HepG2 (cell line): ENCODE measurements around the gene CKMT1B. TPM values are rescaled to one million over a fixed set of nuclear protein-coding genes. Genes with fewer than 3 reads are reported as not detected.

Source experiments
- ATAC-seq: fragments of 200-7000 bp; cut with Tn5 transposase; 3 replicates; pipeline ENCODE4 v1.9.1; 2020; ENCODE audit warnings: mild to moderate bottlenecking, moderate library complexity
- BruUV-seq: library from RNA; stranded (reverse); fragments of 400-500 nt; replicated peaks from 2 replicates; lab custom pipeline; 2021; lab: Mats Ljungman, UMichigan
- CTCF ChIA-PET: fragments of 300-600 bp; formaldehyde crosslinking; extraction: SDS; loops from one replicate; lab custom pipeline; 2021; ENCODE audit warnings: low total read pairs, inconsistent platforms, low intra/inter-chr PET ratio; lab: Yijun Ruan, JAX
- POLR2A ChIA-PET: fragments of 350-600 bp; sonication (Branson Sonifier 250); formaldehyde crosslinking; loops from one replicate; lab custom pipeline; 2020; ENCODE audit warnings: antibody characterized with exemption, inconsistent platforms; lab: Yijun Ruan, JAX
- DNase-seq: peaks from one replicate; pipeline ENCODE4 v3.0.0-alpha.2; 2015; ENCODE audit warnings: low spot score
- FAIRE-seq: peaks from 3 replicates; lab custom pipeline; 2011; peaks lifted over from hg19 to GRCh38; lab: Jason Lieb, UNC
- H2AFZ ChIP-seq: one replicate; pipeline ENCODE4 v1.6.1; 2011; ENCODE audit warnings: low read length, inconsistent platforms
- H3K27ac ChIP-seq: fragments of 300-600 bp; 3 replicates; pipeline ENCODE4 v1.8.0; 2011; ENCODE audit warnings: mixed run types, mild to moderate bottlenecking, mixed read lengths, low read length, inconsistent platforms; ENCODE audit not compliant: insufficient read depth; ENCODE audit errors: extremely low read length
- H3K27me3 ChIP-seq, 2 experiments: fragments of 200-600 bp in 1 of 2; 2 replicates in 1 of 2; 3 replicates in 1 of 2; pipeline versions ENCODE4 v1.6.0 to v1.8.0; 2011; ENCODE audit warnings: low read length in 2 of 2, mild to moderate bottlenecking in 2 of 2, moderate library complexity in 2 of 2, inconsistent platforms in 1 of 2; ENCODE audit not compliant: insufficient read depth in 2 of 2, control insufficient read depth in 1 of 2
- H3K36me3 ChIP-seq, 2 experiments: fragments of 200-600 bp in 1 of 2; replicated peaks in 1 of 2; 2 replicates in 1 of 2; 3 replicates in 1 of 2; pipeline versions ENCODE4 v1.5.1 to v1.8.0; 2011; ENCODE audit warnings: low read length in 2 of 2, inconsistent platforms in 1 of 2; ENCODE audit not compliant: insufficient read depth in 2 of 2, control insufficient read depth in 1 of 2
- H3K4me1 ChIP-seq: 2 replicates; pipeline ENCODE4 v1.5.1; 2012; ENCODE audit warnings: low read length, inconsistent platforms; ENCODE audit not compliant: insufficient read depth
- H3K4me2 ChIP-seq: 2 replicates; pipeline ENCODE4 v1.6.0; 2011; ENCODE audit warnings: low read depth, low read length, inconsistent platforms
- H3K4me3 ChIP-seq, 3 experiments: fragments of 200-600 bp in 1 of 3; sonication (generic), shearing (Covaris generic) in 1 of 3; replicated peaks in 1 of 3; 2 replicates each; pipeline ENCODE4 v1.5.1; 2011 to 2016; ENCODE audit warnings: low read length in 3 of 3, inconsistent platforms in 2 of 3, low read depth in 2 of 3, mild to moderate bottlenecking in 2 of 3, control low read depth in 1 of 3, mixed read lengths in 1 of 3; ENCODE audit not compliant: insufficient read depth in 1 of 3
- H3K79me2 ChIP-seq: one replicate; pipeline ENCODE4 v1.6.1; 2011; ENCODE audit warnings: low read length, inconsistent platforms; ENCODE audit not compliant: insufficient read depth
- H3K9ac ChIP-seq: 2 replicates; pipeline ENCODE4 v1.6.0; 2011; ENCODE audit warnings: mild to moderate bottlenecking, low read depth, low read length, inconsistent platforms; ENCODE audit not compliant: insufficient read depth
- H3K9me3 ChIP-seq: 2 replicates; pipeline ENCODE4 v1.5.1; 2012; ENCODE audit warnings: mild to moderate bottlenecking, low read length
- H4K20me1 ChIP-seq: 2 replicates; pipeline ENCODE4 v1.6.0; 2011; ENCODE audit warnings: inconsistent platforms, mild to moderate bottlenecking, low read length, moderate library complexity; ENCODE audit not compliant: insufficient read depth
- CCDC6 ChIP-seq: sonication (generic); formaldehyde crosslinking; IDR thresholded peaks from 2 replicates; pipeline ENCODE4 v1.8.1; 2022; ENCODE audit warnings: mild to moderate bottlenecking, missing genetic modification reagents, moderate library complexity
- FOXC1 ChIP-seq: sonication (generic); formaldehyde crosslinking; IDR thresholded peaks from 2 replicates; pipeline ENCODE4 v1.8.0; 2022; ENCODE audit warnings: mild to moderate bottlenecking, missing genetic modification reagents, borderline replicate concordance
- GABPA ChIP-seq, 2 experiments: IDR thresholded peaks; 2 replicates each; pipeline ENCODE4 v1.6.1; 2011 to 2016; ENCODE audit warnings: low read depth in 2 of 2, low read length in 1 of 2, missing biosample characterization in 1 of 2, missing genetic modification characterization in 1 of 2
- GABPB1 ChIP-seq: IDR thresholded peaks from 2 replicates; pipeline ENCODE4 v1.6.1; 2016; ENCODE audit warnings: mild to moderate bottlenecking, missing genetic modification reagents, moderate library complexity, missing compliant biosample characterization
- MYC ChIP-seq: sonication (generic); formaldehyde crosslinking; IDR thresholded peaks from 2 replicates; pipeline ENCODE4 v1.9.0; 2021; ENCODE audit warnings: missing genetic modification reagents, borderline replicate concordance
- NFRKB ChIP-seq: fragments of 450-650 bp; IDR thresholded peaks from 2 replicates; pipeline ENCODE4 v1.6.1; 2017
- NKX3-1 ChIP-seq: sonication (generic); formaldehyde crosslinking; IDR thresholded peaks from 2 replicates; pipeline ENCODE4 v1.5.0; 2020; ENCODE audit warnings: missing genetic modification reagents
- NR3C1 ChIP-seq: sonication (generic); formaldehyde crosslinking; IDR thresholded peaks from 2 replicates; pipeline ENCODE4 v1.4.0; 2020; ENCODE audit warnings: missing genetic modification reagents
- RORA ChIP-seq: sonication (generic); formaldehyde crosslinking; IDR thresholded peaks from 2 replicates; pipeline ENCODE4 v1.5.0; 2020; ENCODE audit warnings: mild to moderate bottlenecking, missing genetic modification reagents, moderate library complexity
- RXRB ChIP-seq: IDR thresholded peaks from 2 replicates; pipeline ENCODE4 v1.6.1; 2016; ENCODE audit warnings: borderline replicate concordance, missing genetic modification reagents, missing compliant biosample characterization
- SIN3A ChIP-seq: IDR thresholded peaks from 2 replicates; pipeline ENCODE4 v1.6.1; 2011; ENCODE audit warnings: low read depth, mild to moderate bottlenecking, control low read depth, low read length, borderline replicate concordance
- U2AF2 ChIP-seq: fragments of 200-400 bp; formaldehyde crosslinking; IDR thresholded peaks from 2 replicates; pipeline ENCODE4 v1.6.1; 2017; ENCODE audit warnings: low read depth, mild to moderate bottlenecking, low read length
- ZNF101 ChIP-seq: sonication (generic); formaldehyde crosslinking; IDR thresholded peaks from 2 replicates; pipeline ENCODE4 v1.4.0; 2020; ENCODE audit warnings: mild to moderate bottlenecking, low read depth, missing genetic modification reagents, borderline replicate concordance
- ZNF563 ChIP-seq: sonication (generic); formaldehyde crosslinking; IDR thresholded peaks from 2 replicates; pipeline ENCODE4 v1.8.0; 2022; ENCODE audit warnings: mild to moderate bottlenecking, moderate library complexity, missing genetic modification reagents
- ZNF775 ChIP-seq: sonication (generic); formaldehyde crosslinking; IDR thresholded peaks from 2 replicates; pipeline ENCODE4 v1.4.0; 2020; ENCODE audit warnings: missing genetic modification reagents, mild to moderate bottlenecking, moderate library complexity, borderline replicate concordance
- ZSCAN20 ChIP-seq: sonication (generic); formaldehyde crosslinking; IDR thresholded peaks from 2 replicates; pipeline ENCODE4 v1.4.0; 2020; ENCODE audit warnings: missing genetic modification reagents, mild to moderate bottlenecking, borderline replicate concordance
- WGBS: methylation state at CpG from one replicate; pipeline ENCODE4 v1.1.6; 2017; ENCODE audit warnings: low lambda C conversion rate; 5-methylcytosine and 5-hydroxymethylcytosine counted together
- in situ Hi-C: cut with HindIII; loops from 2 replicates; pipeline ENCODE4 v1.10.0; 2017; ENCODE audit warnings: low pct_unique_long_range_greater_than_20kb; ENCODE audit not compliant: extremely low pct_ligation_motif_present
- intact Hi-C: fragments of 100-400 bp; cut with micrococcal nuclease; formaldehyde crosslinking; loops from one replicate; pipeline ENCODE4 v1.10.0; 2022; ENCODE audit not compliant: unreplicated experiment
- polyA plus RNA-seq, 8 experiments: library from polyadenylated mRNA; depleted of rRNA in 3 of 8; stranded (reverse) in 7 of 8; unstranded in 1 of 8; fragments of >200 nt; fragmentation: Illumina TruSeq in 4 of 8; extraction: Trizol in 4 of 8; gene quantifications; 2 replicates each; pipeline versions ENCODE4 v1.2.1 to v1.2.3, GENCODE V29; 2011 to 2016; ENCODE audit warnings: low read depth in 4 of 8, missing spikeins in 1 of 8, mixed read lengths in 1 of 8; ENCODE audit not compliant: insufficient read depth in 1 of 8
- total RNA-seq, 5 experiments: library from RNA; depleted of rRNA; stranded (reverse); fragments of >200 nt; fragmentation: Illumina TruSeq; extraction: Trizol; gene quantifications; 2 replicates each; pipeline ENCODE4 v1.2.3, GENCODE V29; 2016; ENCODE audit warnings: low read depth in 1 of 5
- TF ChIP-seq, protein P1 (sequence below): sonication (generic); formaldehyde crosslinking; IDR thresholded peaks from 2 replicates; pipeline ENCODE4 v1.4.0; 2020; ENCODE audit warnings: missing genetic modification reagents
- TF ChIP-seq, protein P2 (sequence below): sonication (generic); formaldehyde crosslinking; IDR thresholded peaks from 2 replicates; pipeline ENCODE4 v1.8.1; 2023; ENCODE audit warnings: mild to moderate bottlenecking, moderate library complexity, missing genetic modification reagents

Gene CKMT1B
- total and polyA plus RNA-seq, 2 of the 13 experiments (the other 11 are each of a cell fraction or from before 2014, with no cell fraction given), result 0.17 to 0.58 TPM

DNA sequence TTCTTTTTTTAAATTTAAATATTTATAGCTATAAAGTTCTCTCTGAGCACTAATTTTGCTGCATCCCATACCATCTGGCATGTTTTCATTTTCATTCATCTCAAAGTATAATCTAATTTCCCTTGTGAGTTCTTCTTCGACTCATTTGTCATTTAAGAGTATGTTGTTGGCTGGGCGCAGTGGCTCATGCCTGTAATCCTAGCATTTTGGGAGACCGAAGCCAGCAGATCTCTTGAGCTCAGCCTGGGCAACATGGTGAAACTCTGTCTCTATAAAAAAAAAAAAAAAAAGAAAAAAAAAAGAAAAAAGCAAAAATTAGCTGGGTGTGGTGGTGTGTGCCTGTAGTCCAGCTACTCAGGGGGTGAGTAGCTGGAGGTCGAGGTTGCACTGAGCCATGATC is 41.6 kb upstream of the CKMT1B start:
- 93% methylated on average over 4 of the region's 4 CpGs for whole genome bisulfite sequencing
- H3K79me2 ChIP-seq, result no peaks in the 10 kb centered on the region
- no peak overlapping the region for H3K4me3 ChIP-seq
- H3K9me3 ChIP-seq, result no peaks in the 10 kb centered on the region
- no peak overlapping the region for H3K9ac ChIP-seq
- no TSS peak for BruUV-seq
- no peak overlapping the region for H2AFZ ChIP-seq
- FAIRE-seq (no peak), ATAC-seq (no peak)
- no peaks in the 10 kb centered on the region for H3K36me3 ChIP-seq
- no peaks in the 10 kb centered on the region for H4K20me1 ChIP-seq
- TF ChIP-seq MYC (no peak), GABPB1 (CRISPR knock-in tag) (no peak), ZSCAN20 (CRISPR knock-in tag) (no peak), NKX3-1 (no peak), ZNF563 (CRISPR knock-in tag) (no peak), GABPA (IDR thresholded peaks at IDR 0.05; ENCODE audit: low read depth, low read length) (no peak), GABPA (CRISPR knock-in tag; IDR thresholded peaks at IDR 0.05; ENCODE audit: low read depth) (no peak)
- TF ChIP-seq, all 625 proteins: peak for 0
- in situ Hi-C loops (no loop called here), intact Hi-C loops (no loop called here)
- Histone ChIP-seq H3K4me1 (no peaks in the 10 kb centered on the region), H3K27ac (no peak overlapping the region), H3K4me2 (no peak overlapping the region), H3K27me3 (no peaks in the 10 kb centered on the region)
- POLR2A ChIA-PET, result no interaction called here
- CTCF ChIA-PET, result no interaction called here
- no peak for DNase-seq

DNA sequence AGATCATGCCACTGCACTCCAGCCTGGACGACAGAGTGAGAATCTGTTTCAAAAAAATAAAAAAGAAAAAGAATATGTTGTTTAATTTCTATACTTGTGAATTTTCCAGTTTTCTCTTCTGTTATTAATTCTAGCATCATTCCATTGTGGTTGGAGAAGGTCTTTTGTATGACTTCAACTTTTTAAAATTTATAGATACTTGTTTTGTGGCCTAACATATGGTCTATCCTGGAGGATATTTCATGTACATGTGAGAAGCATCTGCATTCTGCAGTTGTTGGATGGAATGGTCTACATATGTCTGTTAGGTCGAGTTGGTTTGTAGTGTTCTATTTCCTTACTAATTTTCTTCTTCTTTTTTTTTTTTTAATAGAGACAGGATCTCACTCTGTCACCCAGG is 40.8 kb upstream of the CKMT1B start:
- Histone ChIP-seq H3K4me3 (no peak overlapping the region), H3K27ac (no peak overlapping the region), H3K27me3 (no peaks in the 10 kb centered on the region), H3K4me1 (no peaks in the 10 kb centered on the region), H3K9me3 (no peaks in the 10 kb centered on the region), H4K20me1 (no peaks in the 10 kb centered on the region), H2AFZ (no peak overlapping the region), H3K4me2 (no peak overlapping the region), H3K9ac (no peak overlapping the region), H3K79me2 (no peaks in the 10 kb centered on the region), H3K36me3 (no peaks in the 10 kb centered on the region)
- FAIRE-seq (no peak), DNase-seq (no peak), ATAC-seq (no peak)
- no TSS peak for BruUV-seq
- in situ Hi-C loops, result no loop called here
- POLR2A ChIA-PET, result no interaction called here
- WGBS, result 54% methylated on average over 2 of the region's 2 CpGs
- CTCF ChIA-PET, result no interaction called here
- no peak for TF ChIP-seq ZNF101 (CRISPR knock-in tag)
- TF ChIP-seq RXRB (CRISPR knock-in tag), result no peak
- TF ChIP-seq CCDC6, result no peak
- TF ChIP-seq, protein P1, sequence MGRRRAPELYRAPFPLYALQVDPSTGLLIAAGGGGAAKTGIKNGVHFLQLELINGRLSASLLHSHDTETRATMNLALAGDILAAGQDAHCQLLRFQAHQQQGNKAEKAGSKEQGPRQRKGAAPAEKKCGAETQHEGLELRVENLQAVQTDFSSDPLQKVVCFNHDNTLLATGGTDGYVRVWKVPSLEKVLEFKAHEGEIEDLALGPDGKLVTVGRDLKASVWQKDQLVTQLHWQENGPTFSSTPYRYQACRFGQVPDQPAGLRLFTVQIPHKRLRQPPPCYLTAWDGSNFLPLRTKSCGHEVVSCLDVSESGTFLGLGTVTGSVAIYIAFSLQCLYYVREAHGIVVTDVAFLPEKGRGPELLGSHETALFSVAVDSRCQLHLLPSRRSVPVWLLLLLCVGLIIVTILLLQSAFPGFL, result no peak
- TF ChIP-seq U2AF2, result no peak
- TF ChIP-seq RORA (CRISPR knock-in tag), result no peak
- TF ChIP-seq, protein P2, sequence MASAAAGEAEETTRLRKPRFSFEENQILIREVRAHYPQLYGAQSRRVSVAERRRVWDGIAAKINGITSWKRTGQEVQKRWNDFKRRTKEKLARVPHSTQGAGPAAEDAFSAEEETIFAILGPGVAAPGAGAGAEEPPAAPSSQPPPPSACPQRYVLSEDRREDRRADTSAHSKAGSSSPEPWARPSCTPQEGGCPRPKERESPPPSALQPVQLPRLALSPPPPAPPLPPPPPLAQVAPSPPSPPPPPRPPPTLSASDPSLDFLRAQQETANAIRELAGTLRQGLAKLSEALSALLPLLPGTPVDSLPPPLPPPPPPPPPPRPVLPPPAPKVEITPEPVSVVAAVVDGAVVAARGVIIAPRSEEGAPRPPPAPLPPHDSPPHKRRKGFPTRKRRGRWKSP (CRISPR knock-in tag), result no peak
- no peak for TF ChIP-seq FOXC1 (CRISPR knock-in tag)
- TF ChIP-seq ZNF775 (CRISPR knock-in tag), result no peak
- no peak for TF ChIP-seq SIN3A
- no peak for TF ChIP-seq NR3C1 (CRISPR knock-in tag)
- no peak for TF ChIP-seq NFRKB
- intact Hi-C loops, result no loop called here
